Hematopoietic multipotent progenitor cell treated with erythropoietin and hydrocortisone succinate and interleukin-3 and kit ligand, for 4 days (in vitro differentiated cells): Measurements from ENCODE around the gene GPR37.
A peak's percentile ranks its signal among the peaks of the same experiment; 100 is the strongest.

ENCODE experiments used
- DNase-seq: peaks from one replicate; pipeline ENCODE4 v3.0.0-alpha.2; 2015

The GPR37 gene

DNA sequence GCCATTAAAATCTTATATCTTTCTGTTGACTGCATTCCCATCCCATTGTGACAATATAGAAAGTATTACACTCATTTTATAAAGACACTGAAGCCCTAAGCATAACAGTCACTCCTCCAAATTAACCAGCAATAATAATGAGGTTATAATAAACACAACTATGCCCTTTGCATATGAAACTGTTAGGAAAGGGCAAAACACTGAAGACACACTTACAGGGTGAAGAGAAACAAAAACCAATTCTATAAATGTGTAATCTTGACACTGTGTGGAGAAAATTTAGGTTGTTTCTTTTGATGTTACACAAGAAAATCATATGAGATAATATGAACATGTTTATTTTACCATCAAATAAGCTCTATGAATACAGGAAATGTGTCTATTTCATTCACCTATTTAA is 14.0 kb upstream of the GPR37 start:
- no peak for DNase-seq

- DNase-seq = no peak
These were observed 13.6 kb upstream of the GPR37 start for GRCh38 chr7:124779194-124779593.

DNA sequence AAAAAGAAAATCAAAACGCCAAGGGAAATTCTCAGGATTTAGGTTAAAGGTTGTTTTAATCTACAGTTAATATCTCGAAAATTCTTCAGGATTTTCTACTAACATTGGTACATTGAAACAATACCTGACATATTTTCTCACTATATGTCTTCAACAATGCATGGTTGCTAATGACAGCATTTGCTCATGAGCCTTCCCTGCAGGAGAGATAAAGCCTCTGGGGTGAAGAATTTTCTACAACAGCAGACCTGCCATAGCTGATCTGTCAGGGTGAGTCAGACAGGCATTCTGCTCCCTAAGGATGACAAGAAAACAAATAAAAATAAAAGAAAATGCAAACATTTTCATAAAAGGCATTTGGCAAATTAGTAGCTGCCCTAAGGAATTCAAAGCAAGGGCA is 11.7 kb upstream of the GPR37 start:
- DNase-seq = no peak

- DNase-seq = no peak
These were observed 10.6 kb upstream of the GPR37 start for GRCh38 chr7:124776153-124776552.

GRCh38 chr7:124775422-124775821 is 9.8 kb upstream of the GPR37 start:
- no peak for DNase-seq

DNA sequence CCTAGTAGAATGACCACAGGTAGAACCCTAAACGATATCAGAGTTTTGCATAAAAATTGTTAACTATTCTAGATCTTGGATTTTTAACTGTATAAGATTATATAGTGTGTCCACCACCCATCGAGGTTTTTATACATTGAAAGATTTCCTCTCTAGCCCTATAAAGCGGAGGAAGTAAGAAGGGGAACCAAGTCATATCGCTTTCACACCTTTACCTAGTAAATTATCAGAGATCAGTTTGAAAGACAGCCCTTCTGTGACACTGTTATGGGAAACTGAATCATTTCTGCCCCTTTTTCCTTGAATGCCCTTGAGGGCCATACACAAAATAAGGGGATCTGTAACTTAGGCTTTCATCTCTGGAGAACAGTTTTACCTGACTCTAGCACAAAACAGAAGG is 8.3 kb upstream of the GPR37 start:
- no peak for DNase-seq

DNA sequence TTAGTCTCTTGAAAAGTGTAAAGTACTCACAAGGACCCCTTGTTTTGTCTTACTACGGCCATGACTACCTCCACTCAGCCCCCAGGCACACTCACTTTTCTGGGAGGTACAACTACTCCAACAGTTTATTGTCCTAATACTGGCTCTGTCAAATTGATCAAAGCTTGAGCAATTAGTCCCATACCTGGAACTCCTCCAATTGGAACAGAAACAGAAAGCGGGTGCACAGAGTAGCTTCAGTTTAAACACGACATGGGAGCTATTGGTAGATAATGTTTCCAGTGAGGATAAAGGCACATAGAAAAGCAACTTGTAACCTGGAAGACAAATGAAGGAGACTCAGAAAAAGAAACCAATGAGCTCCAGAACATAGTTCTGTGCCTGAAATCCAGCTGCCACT is 7.7 kb upstream of the GPR37 start:
- DNase-seq = no peak

- DNase-seq = no peak
These were observed 3.5 kb upstream of the GPR37 start for GRCh38 chr7:124769136-124769535.

GRCh38 chr7:124768525-124768924 is 2.9 kb upstream of the GPR37 start:
- no peak for DNase-seq

DNA sequence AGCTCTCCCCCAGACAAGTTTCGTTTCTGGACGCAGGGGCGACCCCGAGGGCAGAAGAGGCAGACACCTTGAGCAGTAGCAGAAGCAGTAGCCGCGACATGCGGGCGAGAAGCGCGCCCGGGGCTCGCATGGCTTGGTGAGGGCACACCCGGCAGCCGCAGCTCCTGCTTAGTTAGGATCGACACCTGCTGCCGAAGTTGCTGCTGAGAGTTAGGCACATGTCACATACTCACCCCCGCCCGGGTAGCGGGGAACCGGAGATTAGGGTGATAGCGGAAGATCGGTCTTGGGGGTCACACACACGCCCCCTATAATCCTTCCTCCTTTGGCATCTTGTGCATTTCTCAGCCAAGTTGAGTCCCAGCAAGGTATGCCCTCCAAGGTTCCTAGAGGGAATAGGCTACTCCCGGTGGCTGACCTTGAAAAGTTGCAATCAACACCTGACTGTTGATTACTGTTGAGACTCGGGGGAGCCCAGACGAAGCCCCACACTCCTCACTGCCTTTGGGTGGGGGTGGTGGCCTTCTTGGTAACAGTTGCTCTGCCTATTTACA is 668 bp downstream of the GPR37 start:
- DNase-seq = peak; percentile 23

DNA sequence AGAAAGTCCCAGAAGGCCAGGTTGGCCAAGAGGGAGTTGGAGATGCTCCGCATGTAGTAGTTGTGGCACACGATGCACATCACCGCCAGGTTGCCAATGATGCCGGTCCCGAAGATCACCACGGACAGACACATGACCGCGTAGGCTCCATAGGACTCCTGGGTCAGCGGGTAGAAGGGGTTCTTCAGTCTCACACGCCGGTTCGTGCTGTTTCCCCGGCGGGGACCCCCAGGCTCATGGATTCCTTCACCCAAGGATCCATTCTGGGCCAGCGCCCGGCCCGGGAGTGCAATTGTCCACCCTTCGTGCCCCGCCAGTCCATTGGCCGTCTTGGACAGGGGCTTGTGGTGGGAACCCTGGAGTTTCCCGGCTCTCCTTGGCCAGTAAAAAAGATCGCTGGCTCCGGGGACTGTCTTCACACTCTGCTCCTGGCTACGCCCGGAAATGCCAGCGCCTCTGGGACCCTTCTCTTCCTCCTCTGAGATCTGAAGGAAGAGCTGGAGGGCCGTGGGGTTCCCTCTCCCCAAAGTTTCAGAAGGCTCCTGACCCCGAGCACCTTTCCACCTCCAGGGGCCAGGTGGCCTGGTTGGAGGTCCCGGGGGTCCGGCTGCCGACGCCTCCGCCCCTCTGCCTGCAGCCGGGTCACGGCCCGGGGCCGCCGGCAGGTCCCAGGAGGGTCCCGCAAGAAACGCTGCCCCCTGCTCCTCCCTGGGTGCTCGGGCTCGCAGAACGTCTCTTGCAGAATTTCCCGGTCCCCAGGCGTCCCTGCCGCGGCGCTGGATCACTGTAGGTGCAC is 1.3 kb downstream of the GPR37 start:
- DNase-seq = no peak

- DNase-seq = no peak
These were observed 2.9 kb downstream of the GPR37 start for GRCh38 chr7:124762611-124763143.

GRCh38 chr7:124761164-124761715 is 4.4 kb downstream of the GPR37 start:
- no peak for DNase-seq

- no peak for DNase-seq
These were observed 7.3 kb downstream of the GPR37 start for GRCh38 chr7:124758327-124758726.

DNA sequence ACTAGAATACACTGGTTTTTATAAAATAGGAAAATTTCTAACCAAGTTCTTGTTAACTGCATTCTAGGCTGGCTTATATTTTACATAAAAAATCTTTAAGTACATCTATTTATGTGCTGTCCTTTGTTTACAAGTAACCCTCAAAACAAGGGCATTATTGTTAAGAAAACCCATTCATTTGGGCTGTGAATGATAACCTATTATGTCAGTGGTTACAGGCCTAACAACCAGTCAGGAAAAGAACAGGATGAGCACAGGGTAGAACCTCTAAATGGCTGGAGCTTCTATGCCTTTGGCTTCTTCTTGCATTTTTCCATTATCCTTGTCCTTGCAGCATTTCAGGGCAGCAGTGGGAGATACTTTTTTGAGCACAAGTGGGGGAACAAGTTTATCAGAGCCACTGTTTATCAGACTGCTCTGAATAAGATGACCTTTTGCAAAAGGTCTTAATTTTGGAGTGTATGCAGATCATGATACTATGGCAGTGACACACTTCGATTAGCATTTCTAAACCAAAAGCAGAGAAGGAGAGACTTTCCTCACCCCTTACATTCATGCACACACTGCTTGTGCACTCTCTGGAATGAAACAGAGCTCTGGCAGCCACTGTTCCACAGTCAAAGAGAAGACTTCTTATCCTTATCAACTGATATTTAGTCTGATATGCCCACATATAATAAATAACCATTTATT is 10.9 kb downstream of the GPR37 start:
- DNase-seq = no peak

DNA sequence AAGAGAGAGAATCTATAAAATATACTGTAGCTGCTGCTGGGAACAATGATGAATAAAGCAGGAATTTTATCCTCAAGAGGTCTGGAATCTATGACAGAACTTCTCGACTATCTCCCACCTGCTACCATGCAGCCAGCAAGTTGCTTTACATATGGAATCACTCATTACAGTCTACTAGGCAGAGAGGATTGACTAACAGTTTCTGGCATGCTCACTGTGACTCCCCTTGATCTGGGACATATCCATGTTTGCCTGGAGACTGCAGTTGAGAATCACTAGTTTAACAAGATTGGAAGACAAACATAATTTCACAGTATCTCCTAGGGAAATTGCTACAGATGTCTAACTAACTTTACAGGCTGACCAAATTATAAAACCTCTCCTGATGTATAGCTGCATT is 13.3 kb downstream of the GPR37 start:
- no peak for DNase-seq

DNA sequence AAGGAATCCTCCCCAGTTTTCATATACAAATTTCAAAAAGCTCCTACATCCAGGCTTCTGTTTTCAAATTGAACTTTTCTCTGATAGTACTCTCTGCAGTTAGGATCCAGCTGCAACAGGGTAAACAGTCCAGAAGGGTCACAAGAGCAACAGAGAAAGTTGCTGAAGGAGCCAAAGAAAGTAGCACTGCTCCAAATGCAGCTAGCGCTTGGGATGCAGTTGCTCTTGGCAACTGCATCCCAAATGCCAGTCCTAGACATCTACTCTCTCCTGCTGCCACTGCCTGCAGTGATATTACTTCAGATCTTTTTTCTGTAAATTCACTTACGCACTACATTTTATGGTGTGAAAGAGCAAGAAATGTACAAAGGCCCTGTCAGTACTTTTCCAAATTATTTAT is 14.6 kb downstream of the GPR37 start:
- no peak for DNase-seq

DNA sequence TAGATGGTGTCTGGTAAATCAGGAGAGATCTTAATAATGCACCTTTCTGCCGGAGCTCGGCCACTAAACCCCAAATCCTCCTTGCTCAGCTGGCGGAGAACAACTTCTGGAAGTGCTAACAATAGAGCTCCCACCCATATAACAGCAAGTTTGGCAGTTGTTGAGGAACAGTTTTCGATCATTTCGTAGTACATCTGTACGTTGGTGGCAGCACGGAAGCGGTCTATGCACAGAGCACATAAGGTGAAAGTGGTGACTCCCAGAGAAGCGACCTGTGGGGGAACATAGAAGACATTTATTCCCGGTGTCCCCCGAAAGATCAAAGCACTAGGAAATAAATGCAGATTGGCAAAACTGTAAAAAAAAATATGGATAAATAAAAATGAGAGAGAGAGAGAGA is 18.5 kb downstream of the GPR37 start:
- no peak for DNase-seq

GRCh38 chr7:124738639-124739038 is 27.0 kb downstream of the GPR37 start:
- no peak for DNase-seq

DNA sequence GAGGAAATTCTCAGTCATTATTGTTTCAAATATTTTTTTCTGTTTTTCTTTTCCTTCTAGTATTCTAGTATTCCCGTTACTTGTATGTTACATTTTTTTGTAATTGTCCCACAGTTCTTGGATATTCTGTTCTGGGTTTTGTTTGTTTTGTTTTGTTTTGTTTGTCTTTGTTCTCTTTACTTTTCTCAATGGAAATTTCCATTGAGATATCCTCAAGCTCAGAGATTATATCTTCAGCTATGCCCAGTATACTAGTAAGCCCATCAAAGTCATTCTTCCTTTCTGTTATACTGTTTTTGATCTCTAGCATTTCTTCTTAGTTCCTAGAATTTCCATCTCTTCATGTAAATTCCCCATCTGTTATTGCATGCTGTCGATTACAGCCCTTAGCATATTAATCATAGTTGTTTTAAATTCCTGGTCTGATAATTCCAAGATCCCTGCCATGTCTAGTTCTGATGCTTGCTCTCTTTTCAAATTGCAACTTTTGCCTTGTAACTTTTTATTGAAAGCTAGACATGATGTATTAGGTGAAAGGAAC is 27.8 kb downstream of the GPR37 start:
- DNase-seq = no peak

- no peak for DNase-seq
These were observed 37.0 kb downstream of the GPR37 start for GRCh38 chr7:124728610-124729009.

- DNase-seq = no peak
These were observed 40.9 kb downstream of the GPR37 start for GRCh38 chr7:124724507-124725192.

DNA sequence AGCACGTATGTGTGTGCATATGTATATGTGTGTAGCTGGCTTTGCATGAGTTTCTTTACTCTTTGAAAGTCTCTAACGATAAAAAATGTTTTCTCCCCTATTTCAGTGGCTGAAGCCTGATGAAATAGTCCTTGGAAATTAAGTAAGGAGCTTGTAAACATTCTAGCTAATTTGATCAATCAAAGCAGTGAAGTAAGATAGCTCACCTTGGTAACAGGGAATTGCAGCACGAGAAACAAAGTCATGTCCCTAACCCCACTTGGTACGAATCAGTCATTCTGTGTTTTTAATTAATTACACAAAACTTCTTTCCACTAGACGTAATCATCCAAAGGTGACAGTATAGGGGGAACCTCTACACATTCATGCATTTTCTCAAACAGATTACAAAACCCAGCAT is 41.5 kb downstream of the GPR37 start:
- DNase-seq = no peak
